B cell (primary cell): Measurements from ENCODE around the gene BRMS1L. TPM values are rescaled to one million over a fixed set of nuclear protein-coding genes. Genes with fewer than 3 reads are reported as not detected.

Experiments used
- ATAC-seq: fragments of 200-7000 bp; cut with Tn5 transposase; one replicate; pipeline ENCODE4 v1.10.0; 2021; ENCODE audit warnings: low read depth, mild to moderate bottlenecking, moderate number of reproducible peaks, moderate library complexity
- CTCF ChIA-PET: fragments of 350-600 bp; sonication (Branson Sonifier 250); formaldehyde crosslinking; loops from one replicate; lab custom pipeline; 2021; ENCODE audit warnings: antibody characterized with exemption, inconsistent platforms; lab: Charles Lee
- POLR2A ChIA-PET: fragments of 350-600 bp; sonication (Branson Sonifier 250); formaldehyde crosslinking; loops from one replicate; lab custom pipeline; 2021; ENCODE audit warnings: antibody characterized with exemption; lab: Charles Lee
- DNase-seq: peaks from one replicate; pipeline ENCODE4 v3.0.0; 2013
- H2AFZ ChIP-seq: 2 replicates; pipeline ENCODE4 v1.6.1; 2012; ENCODE audit warnings: mild to moderate bottlenecking, low read depth, low read length; ENCODE audit not compliant: insufficient read depth, poor library complexity, severe bottlenecking
- H3K27ac ChIP-seq, 2 donors: 1 replicate in 1 of 2; 2 replicates in 1 of 2; pipeline ENCODE4 v1.5.1; 2012 to 2013; ENCODE audit warnings: low read length in 2 of 2, mild to moderate bottlenecking in 2 of 2, moderate library complexity in 1 of 2
- H3K27me3 ChIP-seq, 4 experiments: fragments of 200-600 bp in 1 of 4; sonication (generic) in 1 of 4; replicated peaks in 1 of 4; 1 replicate in 2 of 4; 2 replicates in 2 of 4; pipeline versions ENCODE4 v1.6.1 to v1.7.0; 2013 to 2016; ENCODE audit warnings: low read length in 3 of 4, mild to moderate bottlenecking in 2 of 4, mixed read lengths in 1 of 4, moderate library complexity in 1 of 4; ENCODE audit not compliant: insufficient read depth in 4 of 4, control insufficient read depth in 3 of 4; ENCODE audit errors: control extremely low read depth in 1 of 4
- H3K36me3 ChIP-seq, 2 experiments: replicated peaks in 1 of 2; 1 replicate in 1 of 2; 2 replicates in 1 of 2; pipeline versions ENCODE4 v1.6.1 to v1.7.1; 2013; ENCODE audit warnings: low read length in 1 of 2; ENCODE audit not compliant: insufficient read depth in 2 of 2, control insufficient read depth in 1 of 2; ENCODE audit errors: control extremely low read depth in 1 of 2, extremely low read depth in 1 of 2
- H3K4me1 ChIP-seq, 2 donors: fragments of 200-600 bp in 1 of 2; sonication (generic) in 1 of 2; 1 replicate in 1 of 2; 2 replicates in 1 of 2; pipeline versions ENCODE4 v1.5.1 to v1.6.1; 2013 to 2017; ENCODE audit warnings: low read length in 2 of 2; ENCODE audit not compliant: control insufficient read depth in 2 of 2, insufficient read depth in 2 of 2
- H3K4me2 ChIP-seq: replicated peaks from 2 replicates; pipeline ENCODE3; 2012; ENCODE audit warnings: mild to moderate bottlenecking, low read depth, low read length; ENCODE audit not compliant: poor library complexity, severe bottlenecking
- H3K4me3 ChIP-seq, 5 experiments: fragments of 200-600 bp in 1 of 5; sonication (generic) in 1 of 5; 1 replicate in 3 of 5; 2 replicates in 2 of 5; pipeline versions ENCODE4 v1.5.1 to v1.7.0; 2011 to 2016; ENCODE audit warnings: low read length in 4 of 5, mild to moderate bottlenecking in 4 of 5, low read depth in 2 of 5, control low read depth in 1 of 5, moderate library complexity in 1 of 5; ENCODE audit not compliant: insufficient read depth in 1 of 5; ENCODE audit errors: control extremely low read depth in 1 of 5, extremely low read depth in 1 of 5
- H3K79me2 ChIP-seq: fragments of 200-600 bp; sonication (generic); one replicate; pipeline ENCODE4 v1.6.0; 2016; ENCODE audit warnings: low read length; ENCODE audit not compliant: control insufficient read depth, insufficient read depth
- H3K9ac ChIP-seq: fragments of 200-600 bp; sonication (generic); 2 replicates; pipeline ENCODE4 v1.6.1; 2017; ENCODE audit warnings: mild to moderate bottlenecking, low read length, moderate library complexity
- H3K9me3 ChIP-seq, 3 donors: one replicate each; pipeline versions ENCODE4 v1.6.1 to v1.7.1; 2013; ENCODE audit warnings: low read length in 2 of 3; ENCODE audit not compliant: control insufficient read depth in 2 of 3, insufficient read depth in 1 of 3; ENCODE audit errors: control extremely low read depth in 1 of 3
- H4K20me1 ChIP-seq: 2 replicates; pipeline ENCODE4 v1.6.0; 2012; ENCODE audit warnings: mild to moderate bottlenecking, low read length; ENCODE audit not compliant: insufficient read depth, control insufficient read depth, poor library complexity, severe bottlenecking
- H3K27ac Mint-ChIP-seq: one replicate; pipeline ENCODE4 v1.8.0; 2021; ENCODE audit warnings: mixed read lengths
- H3K27me3 Mint-ChIP-seq: one replicate; pipeline ENCODE4 v1.8.0; 2021; ENCODE audit warnings: mixed read lengths
- H3K4me1 Mint-ChIP-seq: one replicate; pipeline ENCODE4 v1.8.0; 2021; ENCODE audit warnings: mixed read lengths
- H3K4me3 Mint-ChIP-seq: one replicate; pipeline ENCODE4 v1.8.0; 2021; ENCODE audit warnings: mixed read lengths
- H3K9me3 Mint-ChIP-seq: one replicate; pipeline ENCODE4 v1.8.0; 2022; ENCODE audit warnings: mixed read lengths; ENCODE audit not compliant: insufficient read depth
- CTCF ChIP-seq: fragments of 200-600 bp; IDR thresholded peaks from one replicate; pipeline ENCODE4 v1.8.0; 2022; ENCODE audit warnings: antibody characterized with exemption, mild to moderate bottlenecking
- EZH2 ChIP-seq: IDR thresholded peaks from 2 replicates; pipeline ENCODE4 v1.6.1; 2012; ENCODE audit warnings: borderline replicate concordance, low read depth, mild to moderate bottlenecking, moderate library complexity, low read length; ENCODE audit not compliant: insufficient read depth, poor library complexity, severe bottlenecking
- WGBS: methylation state at CpG from one replicate; pipeline ENCODE4 v1.1.5; 2013; ENCODE audit warnings: missing lambda C conversion rate; ENCODE audit not compliant: insufficient coverage; 5-methylcytosine and 5-hydroxymethylcytosine counted together
- intact Hi-C: fragments of 100-400 bp; cut with micrococcal nuclease; formaldehyde crosslinking; loops from one replicate; pipeline ENCODE4 v1.10.0; 2022
- polyA plus RNA-seq: library from polyadenylated mRNA; depleted of rRNA; stranded (reverse); fragments of >200 nt; gene quantifications from 2 replicates; pipeline ENCODE4 v1.2.3, GENCODE V29; 2012
- total RNA-seq, 2 donors: library from RNA; stranded (reverse); fragments of 120-200 nt in 1 of 2; gene quantifications; 1 replicate in 1 of 2; 2 replicates in 1 of 2; pipeline versions ENCODE4 v1.2.3 to v1.2.4, GENCODE V29; 2013 to 2022

Gene BRMS1L
- total and polyA plus RNA-seq, 2 donors (not counting 1 experiment from before 2014, with no cell fraction given), result 1.1 to 4.7 TPM

GRCh38 chr14:35855876-35856481, 29.8 kb downstream of the BRMS1L start:
- Histone ChIP-seq H3K9me3 (peaks cover 0 to 1% (median 0%) of the 10 kb centered on the region in 3 donors), H3K36me3 (peaks cover 0 to 2% of the 10 kb centered on the region in 2 experiments), H3K9ac (peak overlapping the region; percentile 16), H3K79me2 (no peaks in the 10 kb centered on the region), H3K4me2 (peak overlapping the region; percentile 11), H2AFZ (no peak overlapping the region), H3K27ac (no peak overlapping the region), H3K4me3 (no peak overlapping the region), H4K20me1 (no peaks in the 10 kb centered on the region), H3K4me1 (peaks cover 10 to 11% of the 10 kb centered on the region in 2 donors), H3K27me3 (no peaks in the 10 kb centered on the region)
- DNase-seq (peak; percentile 41), ATAC-seq (no peak)
- CTCF ChIA-PET, result no interaction called here
- H3K27ac Mint-ChIP-seq, result peak overlapping the region; percentile 1
- H3K9me3 Mint-ChIP-seq, result peaks cover 3% of the 10 kb centered on the region
- H3K27me3 Mint-ChIP-seq, result no peaks in the 10 kb centered on the region
- POLR2A ChIA-PET, result no interaction called here
- 30% methylated on average over 2 of the region's 6 CpGs for WGBS
- peaks cover 13% of the 10 kb centered on the region for H3K4me1 Mint-ChIP-seq
- TF ChIP-seq EZH2 (no peak), CTCF (no peak)
- intact Hi-C loops, result no loop called here
- no peak overlapping the region for H3K4me3 Mint-ChIP-seq

GRCh38 chr14:35858521-35859209, 32.5 kb downstream of the BRMS1L start:
- no peak overlapping the region for H3K4me3 Mint-ChIP-seq
- Histone ChIP-seq H3K27ac (no peak overlapping the region), H4K20me1 (no peaks in the 10 kb centered on the region), H3K27me3 (no peaks in the 10 kb centered on the region), H3K9me3 (no peaks in the 10 kb centered on the region), H3K4me1 (peaks cover 10 to 11% of the 10 kb centered on the region in 2 donors), H2AFZ (no peak overlapping the region), H3K9ac (no peak overlapping the region), H3K4me2 (no peak overlapping the region), H3K4me3 (no peak overlapping the region), H3K36me3 (peaks cover 6 to 14% of the 10 kb centered on the region in 2 experiments), H3K79me2 (no peaks in the 10 kb centered on the region)
- peaks cover 13% of the 10 kb centered on the region for H3K4me1 Mint-ChIP-seq
- no peak for DNase-seq
- no peaks in the 10 kb centered on the region for H3K9me3 Mint-ChIP-seq
- intact Hi-C loops, result no loop called here
- ChIA-PET CTCF (no interaction called here), POLR2A (no interaction called here)
- H3K27ac Mint-ChIP-seq, result no peak overlapping the region
- no peaks in the 10 kb centered on the region for H3K27me3 Mint-ChIP-seq
- ATAC-seq, result no peak
- over 99% methylated on average over 6 of the region's 7 CpGs for WGBS
- TF ChIP-seq EZH2, result no peak
